Adrenal gland (tissue), 5 donors: ENCODE data around the gene GHDC.

Experiments
- CTCF ChIP-seq, 6 experiments: fragments of 450-650 bp in 4 of 6; fragments of 200-600 bp in 2 of 6; sonication (generic) in 1 of 6; IDR thresholded peaks; 1 replicate in 5 of 6; 2 replicates in 1 of 6; pipeline versions ENCODE4 v1.5.1 to v1.8.0; 2016 to 2021; ENCODE audit warnings: antibody characterized with exemption in 6 of 6, mild to moderate bottlenecking in 2 of 6, moderate library complexity in 1 of 6
- POLR2A ChIP-seq, 2 donors: fragments of 450-650 bp; IDR thresholded peaks; one replicate each; pipeline ENCODE4 v1.6.1; 2017; ENCODE audit warnings: antibody characterized with exemption in 2 of 2, mild to moderate bottlenecking in 2 of 2, moderate library complexity in 1 of 2
- donor health status: DM: no; HTN: no; CAD: no.

- no peak for TF ChIP-seq CTCF (IDR thresholded peaks at IDR 0.05)
- no peak for TF ChIP-seq POLR2A (IDR thresholded peaks at IDR 0.05)
Measured at GRCh38 chr17:42225646-42226045, 31.4 kb upstream of the GHDC start.
